PC-9 (cell line): ENCODE results near the gene UMAD1. TPM values are rescaled to one million over a fixed set of nuclear protein-coding genes. Genes with fewer than 3 reads are reported as not detected.

Experiments used
- BruUV-seq: library from RNA; stranded (reverse); fragments of 400-500 nt; replicated peaks from 2 replicates; lab custom pipeline; 2021; lab: Mats Ljungman, UMichigan
- CTCF ChIA-PET: fragments of 300-600 bp; sonication (Branson Sonifier 250); formaldehyde crosslinking; loops from one replicate; lab custom pipeline; 2022; ENCODE audit warnings: antibody characterized with exemption; lab: Charles Lee
- POLR2A ChIA-PET: fragments of 300-600 bp; sonication (Branson Sonifier 250); formaldehyde crosslinking; loops from one replicate; lab custom pipeline; 2022; ENCODE audit warnings: antibody characterized with exemption; ENCODE audit not compliant: unreplicated experiment; lab: Charles Lee
- DNase-seq, 2 experiments: peaks; one replicate each; pipeline versions ENCODE4 v3.0.0 to v3.0.0-alpha.2; 2015 to 2022; ENCODE audit warnings: mixed read lengths in 1 of 2
- H2AFZ ChIP-seq: fragments of 200-600 bp; sonication (generic); 2 replicates; pipeline ENCODE4 v1.8.1; 2017; ENCODE audit warnings: antibody characterized with exemption
- H3F3A ChIP-seq: fragments of 200-600 bp; sonication (generic); 2 replicates; pipeline ENCODE4 v1.8.1; 2017; ENCODE audit warnings: antibody characterized with exemption, mild to moderate bottlenecking, low read depth; ENCODE audit not compliant: insufficient read depth
- H3K27ac ChIP-seq: fragments of 200-600 bp; sonication (generic); 2 replicates; pipeline ENCODE4 v1.6.1; 2016; ENCODE audit warnings: mixed run types
- H3K27me3 ChIP-seq: fragments of 200-600 bp; sonication (generic); 2 replicates; pipeline ENCODE4 v1.6.1; 2016; ENCODE audit warnings: low read depth, mixed run types; ENCODE audit not compliant: insufficient read depth
- H3K36me3 ChIP-seq: fragments of 200-600 bp; sonication (generic); 2 replicates; pipeline ENCODE4 v1.6.1; 2016; ENCODE audit warnings: low read depth, mixed run types
- H3K4me1 ChIP-seq: fragments of 200-600 bp; sonication (generic); replicated peaks from 2 replicates; pipeline ENCODE4 v1.6.1; 2016; ENCODE audit warnings: mixed run types; ENCODE audit not compliant: insufficient read depth
- H3K4me2 ChIP-seq: fragments of 200-600 bp; sonication (generic); 2 replicates; pipeline ENCODE4 v1.6.1; 2017; ENCODE audit warnings: mixed run types
- H3K4me3 ChIP-seq: fragments of 200-600 bp; sonication (generic); 2 replicates; pipeline ENCODE4 v1.6.1; 2016; ENCODE audit warnings: mixed run types
- H3K79me2 ChIP-seq: fragments of 200-600 bp; sonication (generic); 2 replicates; pipeline ENCODE4 v1.6.1; 2017; ENCODE audit warnings: low read depth, mixed run types
- H3K9me2 ChIP-seq: fragments of 200-600 bp; sonication (generic); 2 replicates; pipeline ENCODE4 v1.8.1; 2017; ENCODE audit warnings: mild to moderate bottlenecking; ENCODE audit not compliant: insufficient read depth
- H3K9me3 ChIP-seq: fragments of 200-600 bp; sonication (generic); 2 replicates; pipeline ENCODE4 v1.8.1; 2016; ENCODE audit warnings: low read depth; ENCODE audit not compliant: insufficient read depth
- H4K20me1 ChIP-seq: fragments of 200-600 bp; sonication (generic); 2 replicates; pipeline ENCODE4 v1.8.1; 2017; ENCODE audit not compliant: insufficient read depth
- EZH2 ChIP-seq: fragments of 200-600 bp; sonication (generic); IDR thresholded peaks from 2 replicates; pipeline ENCODE4 v1.8.0; 2017; ENCODE audit warnings: antibody characterized with exemption, low read depth
- intact Hi-C: fragments of 100-400 bp; cut with micrococcal nuclease; formaldehyde crosslinking; loops from one replicate; pipeline ENCODE4 v1.10.0; 2022; ENCODE audit not compliant: unreplicated experiment
- total RNA-seq: library from RNA; stranded (reverse); gene quantifications from 2 replicates; pipeline ENCODE4 v1.2.3, GENCODE V29; 2021
- TF ChIP-seq, protein P1 (sequence below): fragments of 200-600 bp; sonication (generic); conservative IDR thresholded peaks from 2 replicates; pipeline ENCODE4 v1.6.1; 2017; ENCODE audit warnings: mixed run types, antibody characterized with exemption, mild to moderate bottlenecking, moderate library complexity

The UMAD1 gene
- total RNA-seq, 1 experiment from 2014 or later: 20.5 TPM

DNA sequence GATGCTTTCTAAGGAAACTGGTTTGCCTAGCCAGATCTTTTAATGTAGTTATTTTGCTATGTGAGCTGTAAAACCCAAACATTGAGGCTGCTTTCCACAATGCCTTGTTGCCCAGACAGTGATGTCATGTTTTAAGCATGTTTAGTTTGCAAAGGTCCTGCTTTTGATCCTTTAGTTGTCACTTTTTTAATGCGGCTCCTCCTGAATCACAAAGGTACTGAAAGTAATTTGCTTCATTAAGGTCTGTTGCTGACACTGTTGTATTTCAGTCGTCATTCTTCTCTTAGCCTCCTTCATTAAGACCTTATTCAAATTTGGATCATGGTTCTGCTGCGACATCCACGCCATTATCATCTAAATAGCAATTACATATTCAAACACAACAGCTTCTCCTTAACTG, 67.3 kb downstream of the UMAD1 start:
- no peaks in the 10 kb centered on the region; the same call in 1 of the 2 replicates for H4K20me1 ChIP-seq
- no peak for DNase-seq
- ChIA-PET CTCF (interaction anchor here (0.6 to 0.7 kb wide), 2 partner anchors 440 to 506 kb away, joined by 3 to 7 read pairs; no protein-coding TSS in a partner anchor), POLR2A (interaction anchor here (0.6 kb wide), 2 partner anchors 18 to 526 kb away, joined by 5 to 6 read pairs; no protein-coding TSS in a partner anchor)
- no peak overlapping the region for H3K4me3 ChIP-seq
- intact Hi-C loops: no loop called here
- H3K4me2 ChIP-seq: no peak overlapping the region
- H3K27ac ChIP-seq: no peak overlapping the region
- no TSS peak for BruUV-seq
- no peaks in the 10 kb centered on the region for H3K9me3 ChIP-seq
- TF ChIP-seq, protein P1, sequence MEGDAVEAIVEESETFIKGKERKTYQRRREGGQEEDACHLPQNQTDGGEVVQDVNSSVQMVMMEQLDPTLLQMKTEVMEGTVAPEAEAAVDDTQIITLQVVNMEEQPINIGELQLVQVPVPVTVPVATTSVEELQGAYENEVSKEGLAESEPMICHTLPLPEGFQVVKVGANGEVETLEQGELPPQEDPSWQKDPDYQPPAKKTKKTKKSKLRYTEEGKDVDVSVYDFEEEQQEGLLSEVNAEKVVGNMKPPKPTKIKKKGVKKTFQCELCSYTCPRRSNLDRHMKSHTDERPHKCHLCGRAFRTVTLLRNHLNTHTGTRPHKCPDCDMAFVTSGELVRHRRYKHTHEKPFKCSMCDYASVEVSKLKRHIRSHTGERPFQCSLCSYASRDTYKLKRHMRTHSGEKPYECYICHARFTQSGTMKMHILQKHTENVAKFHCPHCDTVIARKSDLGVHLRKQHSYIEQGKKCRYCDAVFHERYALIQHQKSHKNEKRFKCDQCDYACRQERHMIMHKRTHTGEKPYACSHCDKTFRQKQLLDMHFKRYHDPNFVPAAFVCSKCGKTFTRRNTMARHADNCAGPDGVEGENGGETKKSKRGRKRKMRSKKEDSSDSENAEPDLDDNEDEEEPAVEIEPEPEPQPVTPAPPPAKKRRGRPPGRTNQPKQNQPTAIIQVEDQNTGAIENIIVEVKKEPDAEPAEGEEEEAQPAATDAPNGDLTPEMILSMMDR: no peak
- no peak for TF ChIP-seq EZH2
- H2AFZ ChIP-seq: no peak overlapping the region
- H3K79me2 ChIP-seq: no peaks in the 10 kb centered on the region
- H3K4me1 ChIP-seq: no peaks in the 10 kb centered on the region
- no peaks in the 10 kb centered on the region for H3F3A ChIP-seq
- H3K36me3 ChIP-seq: no peaks in the 10 kb centered on the region
- H3K27me3 ChIP-seq: no peaks in the 10 kb centered on the region
- 0 out of 2 replicates have a peak, but pooled peaks cover 3% of the 10 kb centered on the region for H3K9me2 ChIP-seq

DNA sequence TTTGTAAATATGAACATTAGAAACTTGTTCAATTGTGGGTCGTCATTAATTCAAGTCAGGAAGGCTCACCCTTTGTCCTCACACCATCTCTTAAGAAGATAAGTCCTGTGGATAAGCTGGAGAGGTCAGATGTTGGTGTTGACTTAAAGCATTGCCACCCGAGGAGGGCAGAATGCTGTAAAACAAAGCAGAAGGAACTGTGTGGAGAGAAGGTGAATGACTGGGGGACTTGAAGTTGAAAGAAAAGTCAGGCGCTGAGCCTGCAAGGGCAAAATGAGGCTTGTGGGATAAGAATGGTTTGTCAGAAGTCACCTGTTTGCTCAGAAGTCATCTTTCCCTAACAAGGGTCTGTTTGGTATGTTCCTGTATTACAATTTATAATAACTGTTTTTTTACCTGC, 68.7 kb downstream of the UMAD1 start:
- ChIA-PET CTCF (no interaction called here), POLR2A (no interaction called here)
- Histone ChIP-seq H3K9me2 (0 out of 2 replicates have a peak, but pooled peaks cover 3% of the 10 kb centered on the region), H2AFZ (no peak overlapping the region), H3K9me3 (no peaks in the 10 kb centered on the region), H3K4me3 (no peak overlapping the region), H3K36me3 (no peaks in the 10 kb centered on the region), H3K4me2 (no peak overlapping the region), H3K79me2 (no peaks in the 10 kb centered on the region), H3K27ac (no peak overlapping the region), H4K20me1 (no peaks in the 10 kb centered on the region), H3F3A (no peaks in the 10 kb centered on the region), H3K27me3 (no peaks in the 10 kb centered on the region), H3K4me1 (no peaks in the 10 kb centered on the region)
- no peak for DNase-seq
- TF ChIP-seq, protein P1: no peak
- TF ChIP-seq EZH2: no peak
- no TSS peak for BruUV-seq
- intact Hi-C loops: no loop called here

DNA sequence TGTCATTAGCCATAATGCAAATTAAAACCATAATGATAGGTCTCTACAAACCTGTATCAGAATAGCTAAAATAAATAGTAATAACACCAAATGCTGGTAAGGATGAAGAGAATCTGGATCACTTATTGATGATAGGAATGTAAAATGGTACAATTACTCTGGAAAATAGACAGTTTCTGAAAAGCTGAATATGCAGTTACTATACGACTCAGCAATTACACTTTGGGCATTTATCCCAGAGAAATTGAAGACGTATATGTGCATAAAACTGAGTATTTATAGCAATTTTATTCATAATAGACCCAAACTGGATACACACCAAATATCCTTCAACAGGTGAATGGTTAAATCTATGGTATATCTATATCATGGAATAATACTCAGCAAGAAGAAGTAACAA, 69.9 kb downstream of the UMAD1 start:
- no peaks in the 10 kb centered on the region for H3K79me2 ChIP-seq
- BruUV-seq: no TSS peak
- no peaks in the 10 kb centered on the region for H3K27me3 ChIP-seq
- no peak overlapping the region for H3K4me2 ChIP-seq
- H2AFZ ChIP-seq: no peak overlapping the region
- H3K9me2 ChIP-seq: 0 out of 2 replicates have a peak, but pooled peaks cover 3% of the 10 kb centered on the region
- H3K4me3 ChIP-seq: no peak overlapping the region
- no peaks in the 10 kb centered on the region for H3F3A ChIP-seq
- TF ChIP-seq, protein P1: no peak
- no peak for TF ChIP-seq EZH2
- CTCF ChIA-PET: interaction anchor here (0.6 kb wide), 1 partner anchor 1182 kb away, joined by 3 read pairs; no protein-coding TSS in a partner anchor
- no peaks in the 10 kb centered on the region; the same call in 1 of the 2 replicates for H3K9me3 ChIP-seq
- no peak overlapping the region for H3K27ac ChIP-seq
- DNase-seq: no peak
- intact Hi-C loops: no loop called here
- no peaks in the 10 kb centered on the region for H3K36me3 ChIP-seq
- H4K20me1 ChIP-seq: no peaks in the 10 kb centered on the region
- H3K4me1 ChIP-seq: no peaks in the 10 kb centered on the region
- POLR2A ChIA-PET: no interaction called here
